Anterior cingulate cortex (tissue), 58 donors: Measurements from ENCODE around the gene RCSD1.
"Not testable (repeated sequence)": the region's sequence is repeated elsewhere in the genome, so short reads cannot be mapped to it uniquely, and the experiment has no call there.

ENCODE experiments used
- DNase-seq, 58 donors: peaks; one replicate each; lab custom pipeline; 2025; lab: John Stamatoyannopoulos, UW

RCSD1 gene

DNA sequence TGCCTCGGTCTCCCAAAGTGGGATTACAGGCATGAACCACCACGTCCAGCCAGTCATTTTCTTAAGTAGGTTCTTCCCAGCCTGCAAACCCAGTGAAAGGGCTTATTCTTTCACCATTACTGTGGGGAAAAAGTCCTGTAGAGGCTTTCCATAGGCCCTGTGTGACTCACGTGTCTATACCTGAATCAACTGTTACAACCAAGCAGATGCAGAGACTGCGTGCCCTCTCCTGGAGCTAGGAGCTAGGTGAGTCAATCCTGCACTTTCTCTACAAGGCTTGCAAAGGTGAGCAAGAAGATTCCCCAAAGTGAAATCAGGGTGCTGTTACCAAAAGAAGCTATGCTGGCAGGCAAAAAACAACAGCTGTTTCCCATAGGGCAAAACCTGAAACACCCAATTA, 77.9 kb downstream of the RCSD1 start:
- DNase-seq = no peak

DNA sequence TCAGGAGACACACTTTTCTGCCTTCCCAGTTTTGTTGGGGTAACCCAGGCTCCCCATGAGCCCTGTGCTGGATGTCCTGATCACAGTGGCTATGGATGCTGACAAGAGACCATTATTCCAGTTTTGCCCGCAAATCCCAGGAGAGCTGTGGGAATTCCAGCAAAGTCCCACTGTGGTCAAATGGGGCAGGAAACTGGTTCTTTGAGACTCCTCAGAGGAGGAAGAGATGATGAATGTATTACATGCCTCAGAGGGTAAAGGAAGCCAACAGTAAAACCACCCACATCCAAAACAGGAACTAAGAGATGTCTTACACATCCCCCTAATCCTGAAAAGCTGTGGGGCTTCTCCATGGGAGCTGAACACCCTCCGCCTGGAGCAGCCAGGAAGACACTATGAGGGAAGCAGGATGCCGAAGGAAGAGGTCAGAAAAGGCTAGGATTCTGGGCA, 78.9 kb downstream of the RCSD1 start:
- no peak for DNase-seq

DNA sequence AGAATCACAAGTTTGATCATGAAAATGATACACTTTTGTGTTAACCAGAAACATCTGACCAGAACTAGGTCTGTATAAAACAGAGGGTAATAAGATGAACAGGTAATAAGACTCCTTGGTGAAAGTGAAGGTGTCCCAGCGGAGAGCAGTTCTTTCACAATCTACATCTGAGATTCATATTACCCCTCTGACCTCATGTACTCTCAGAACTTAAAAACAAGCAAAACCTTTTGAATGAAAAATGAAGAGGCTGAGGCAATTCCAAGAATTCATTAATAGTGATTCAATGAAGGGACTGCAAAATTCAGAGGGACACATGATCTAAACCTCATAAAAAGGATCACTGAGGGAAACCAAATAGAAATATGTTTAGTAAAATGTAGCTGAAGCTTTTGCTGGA, 80.8 kb downstream of the RCSD1 start:
- DNase-seq = no peak

DNA sequence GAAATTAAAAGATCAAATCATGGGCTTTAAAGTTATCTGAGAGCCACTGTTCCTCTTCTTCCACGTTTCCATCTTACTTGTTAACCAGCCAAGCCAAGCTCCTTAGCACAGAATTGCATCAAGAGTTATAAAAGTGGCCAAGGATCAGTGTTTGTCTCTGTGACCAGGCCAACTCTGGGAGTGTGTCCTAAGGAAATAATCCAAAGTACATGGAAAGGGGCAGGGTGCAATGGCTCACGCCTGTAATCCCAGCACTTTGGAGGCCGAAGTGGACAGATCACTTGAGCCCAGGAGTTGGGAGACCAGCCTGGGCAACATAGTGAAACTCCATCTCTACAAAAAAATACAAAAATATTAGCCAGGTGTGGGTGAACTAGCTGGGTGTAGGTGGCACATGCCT, 81.8 kb downstream of the RCSD1 start:
- DNase-seq = no peak

DNA sequence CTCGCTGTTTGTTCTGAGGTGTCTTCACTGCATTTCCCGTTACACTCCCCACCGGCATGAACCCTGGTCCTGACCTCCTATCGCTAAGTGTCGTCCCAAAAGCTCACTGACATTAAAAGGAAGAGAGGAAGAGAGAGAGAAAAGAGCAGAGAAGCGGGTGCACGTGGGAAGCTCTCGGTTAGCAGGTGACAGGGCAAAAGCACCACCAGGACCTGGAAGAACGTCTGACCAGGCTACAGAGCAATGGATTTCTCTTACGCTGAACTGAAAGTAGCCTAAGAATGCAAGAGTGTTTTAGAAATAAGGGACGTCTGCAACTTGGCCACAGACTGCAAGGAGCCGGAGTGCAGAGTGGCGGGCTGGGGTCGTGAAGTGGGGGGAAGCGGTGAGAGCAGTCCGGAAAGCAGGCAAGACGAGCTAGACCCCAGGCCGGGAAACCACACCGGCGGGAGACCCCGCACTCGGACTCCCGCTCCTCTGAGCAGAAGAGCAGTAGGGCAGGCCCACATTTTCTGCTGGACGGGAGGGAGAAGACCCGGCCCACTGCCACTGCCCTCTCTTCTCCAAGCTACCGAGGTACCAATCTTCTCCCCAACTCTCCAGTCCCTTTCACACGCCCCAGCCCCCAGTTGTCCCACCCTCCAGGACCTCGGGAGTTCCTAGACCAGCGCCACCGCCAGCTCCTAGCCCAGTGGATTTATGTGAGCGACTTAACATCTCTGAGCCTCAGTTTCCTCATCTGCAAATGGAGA, 83.5 kb downstream of the RCSD1 start:
- DNase-seq = peak in 8 of 58 donors; percentile 6 to 26 (median 12)

DNA sequence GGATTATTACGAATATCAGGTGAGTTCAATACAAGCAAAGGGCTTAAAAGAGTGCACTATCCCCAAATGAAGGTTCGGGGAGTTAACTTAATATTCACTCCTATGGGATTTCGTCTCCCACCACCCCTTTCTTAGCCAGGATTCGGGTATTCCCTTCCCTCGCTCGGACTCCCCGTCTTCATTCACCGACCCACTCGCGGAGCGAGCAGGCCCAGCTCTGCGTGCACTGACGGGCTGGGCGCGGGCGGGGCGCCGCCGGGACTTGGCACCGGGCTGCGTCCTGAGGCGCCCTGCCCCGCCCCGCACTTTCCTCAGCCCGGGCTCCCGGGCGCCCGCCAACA, 84.0 kb downstream of the RCSD1 start:
- peak in 12 of 58 donors; percentile 70 to 87 (median 82) for DNase-seq

DNA sequence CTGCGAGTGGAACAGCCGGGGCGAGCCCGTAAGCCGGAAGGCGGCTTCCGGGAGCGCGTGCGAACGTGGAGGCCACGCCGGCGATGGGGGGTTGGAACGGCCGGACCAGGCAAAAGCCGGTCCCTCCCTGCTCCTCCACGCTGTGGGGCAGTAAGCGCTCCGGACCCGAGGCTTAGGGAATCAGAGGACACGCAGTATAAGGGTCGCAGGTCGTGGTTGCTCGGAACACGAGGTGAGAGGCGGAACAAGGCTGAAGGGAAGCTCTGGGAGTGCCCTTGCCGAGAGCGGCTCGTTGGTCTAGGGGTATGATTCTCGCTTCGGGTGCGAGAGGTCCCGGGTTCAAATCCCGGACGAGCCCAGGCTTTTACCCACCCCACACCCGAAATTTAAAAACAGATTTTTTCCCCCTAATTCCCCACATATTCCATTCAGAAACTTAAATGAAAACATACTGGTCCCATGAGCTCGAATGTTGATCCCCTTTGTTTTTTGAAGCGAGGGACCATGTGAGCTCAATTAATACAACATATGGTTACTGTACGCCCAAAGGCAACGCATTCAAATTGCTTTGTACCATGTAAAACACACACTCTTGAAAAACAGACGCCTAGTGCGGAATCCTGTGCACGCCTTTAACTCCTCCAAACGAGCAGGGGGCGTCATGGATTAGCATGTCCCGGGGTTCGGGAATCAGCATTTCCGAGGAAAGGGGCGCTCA, 84.6 kb downstream of the RCSD1 start:
- peak; percentile 51 to 96 (median 84) for DNase-seq

DNA sequence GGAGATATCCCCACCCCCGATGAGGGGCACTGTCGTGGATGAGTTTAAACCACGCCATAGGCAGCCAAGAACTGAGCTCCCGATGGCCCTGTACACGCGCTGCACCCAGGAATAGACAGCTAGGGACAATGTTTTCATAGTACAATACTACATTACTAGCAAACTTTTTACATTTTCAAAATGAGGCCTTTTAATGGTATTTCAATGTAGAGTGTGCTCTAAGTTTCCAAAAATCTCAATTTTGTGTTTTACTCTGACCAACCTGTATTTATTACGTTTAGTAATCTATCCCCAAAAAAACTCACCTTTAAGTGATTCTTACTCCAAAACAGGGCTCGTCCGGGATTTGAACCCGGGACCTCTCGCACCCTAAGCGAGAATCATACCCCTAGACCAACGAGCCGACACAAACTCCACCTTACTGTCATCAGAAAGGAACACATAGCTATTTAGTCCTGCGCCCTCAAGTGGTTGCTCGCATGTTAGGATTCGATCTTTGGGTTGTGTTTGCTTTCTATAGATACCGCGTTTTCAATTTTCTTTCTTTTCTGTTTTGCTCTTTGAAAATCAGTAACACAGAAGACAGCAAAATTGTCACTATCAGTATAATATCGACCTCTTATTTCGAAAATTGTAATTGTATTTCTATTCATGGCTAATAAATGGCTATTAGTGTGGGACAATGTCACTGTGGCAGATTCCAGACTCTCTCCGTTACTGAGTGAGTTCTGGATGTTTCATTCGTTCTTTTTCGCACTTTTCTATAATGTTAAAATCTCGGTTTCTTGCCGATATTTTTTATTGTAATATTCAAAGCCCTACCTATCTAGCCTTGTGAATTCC, 85.3 kb downstream of the RCSD1 start:
- DNase-seq = peak in 55 of 58 donors; percentile 20 to 91 (median 78)

DNA sequence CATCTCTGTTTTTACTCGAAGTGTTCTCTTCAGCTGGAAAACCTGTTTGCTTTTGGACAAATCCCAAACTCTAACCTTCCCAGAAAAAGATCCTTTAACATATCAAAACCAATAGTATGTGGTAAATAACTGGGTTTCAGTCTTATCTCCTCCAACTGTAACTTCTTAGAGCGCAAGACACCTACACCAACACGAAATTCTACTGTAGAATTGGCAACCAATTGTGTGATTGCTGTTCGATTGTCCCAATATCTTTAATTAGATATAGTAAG, 85.9 kb downstream of the RCSD1 start:
- DNase-seq = no peak

DNA sequence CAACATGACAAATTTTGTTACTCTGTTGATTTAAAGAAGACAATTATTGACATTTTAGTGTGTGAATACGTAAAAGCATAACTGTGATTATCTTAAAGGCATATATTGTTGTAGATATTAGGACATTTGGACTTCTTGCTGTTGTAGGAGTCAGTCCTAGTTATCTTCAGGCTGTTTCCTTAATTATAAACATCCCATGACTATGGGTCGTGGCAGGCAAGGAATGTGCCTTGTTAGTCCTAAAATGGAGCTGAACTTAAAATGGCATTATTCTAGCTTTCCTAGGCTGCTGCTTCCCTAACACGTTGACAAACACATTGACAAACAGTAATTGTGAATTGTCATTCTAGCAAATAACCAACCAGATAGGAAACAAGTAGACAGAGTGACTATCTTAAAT, 87.3 kb downstream of the RCSD1 start:
- DNase-seq = no peak

DNA sequence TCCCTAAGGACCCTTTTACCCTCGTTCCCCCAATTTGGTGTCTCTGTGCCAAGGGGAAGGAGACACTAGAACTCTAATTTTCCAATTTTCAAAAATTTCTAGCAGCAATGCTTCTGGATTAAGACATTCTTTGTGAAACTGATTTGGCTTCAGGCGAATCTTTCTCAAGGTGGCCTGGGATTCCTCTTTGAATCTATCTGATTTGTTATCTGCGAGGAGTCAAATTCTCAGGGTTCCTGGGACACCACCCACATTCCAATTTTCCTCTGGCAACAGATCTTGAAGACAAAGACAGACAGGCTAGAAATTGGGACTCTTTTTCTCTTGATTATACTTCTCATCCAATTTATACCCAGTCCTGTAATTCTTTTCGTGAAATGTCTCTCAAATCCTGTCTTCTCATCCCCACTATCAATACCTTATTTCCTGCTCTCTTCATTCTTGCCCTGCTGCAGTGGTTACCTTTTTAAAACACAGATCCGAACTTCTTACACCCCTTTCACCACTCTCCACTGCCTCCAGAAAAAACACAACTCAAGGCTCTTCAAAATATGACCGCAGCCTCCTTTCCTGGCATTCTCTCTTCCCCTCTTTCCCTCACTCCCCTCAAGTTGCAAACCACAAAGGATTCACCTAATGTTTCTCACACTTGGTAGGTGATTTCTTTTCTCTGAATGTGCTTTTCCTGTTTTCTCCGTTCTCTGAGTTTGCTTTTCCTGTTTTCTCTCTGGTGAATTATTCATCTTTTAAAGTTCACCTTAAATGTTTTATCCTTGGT, 89.1 kb downstream of the RCSD1 start:
- no peak for DNase-seq

DNA sequence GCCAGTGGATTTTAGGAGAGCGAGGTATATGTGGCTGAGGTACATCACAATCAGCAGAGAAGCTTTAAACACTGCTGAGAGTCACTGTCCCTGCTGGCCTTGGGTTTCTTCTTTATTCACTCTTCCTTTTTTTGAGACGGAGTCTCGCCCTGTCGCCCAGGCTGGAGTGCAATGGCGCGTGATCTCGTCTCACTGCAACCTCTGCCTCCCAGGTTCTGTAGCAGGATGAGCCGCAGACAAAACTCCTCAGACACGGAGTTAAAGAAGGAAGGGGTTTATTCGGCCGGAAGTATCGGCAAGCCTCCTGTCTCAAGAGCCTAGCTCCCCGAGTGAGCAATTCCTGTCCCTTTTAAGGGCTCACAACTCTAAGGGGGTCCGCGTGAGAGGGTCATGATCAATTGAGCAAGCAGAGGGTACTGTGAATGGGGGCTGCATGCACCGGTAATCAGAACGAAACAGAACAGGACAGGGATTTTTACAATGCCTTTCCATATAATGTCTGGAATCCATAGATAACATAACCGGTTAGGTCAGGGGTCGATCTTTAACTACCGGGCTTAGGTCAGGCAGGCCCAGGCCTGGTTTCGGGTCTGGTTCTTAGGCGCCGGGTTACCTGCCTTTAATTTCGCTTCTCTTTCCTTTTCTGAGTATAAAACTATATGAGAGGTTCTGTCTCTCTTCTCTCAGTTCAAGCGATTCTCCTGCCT, 89.8 kb downstream of the RCSD1 start:
- DNase-seq = not testable (repeated sequence)

DNA sequence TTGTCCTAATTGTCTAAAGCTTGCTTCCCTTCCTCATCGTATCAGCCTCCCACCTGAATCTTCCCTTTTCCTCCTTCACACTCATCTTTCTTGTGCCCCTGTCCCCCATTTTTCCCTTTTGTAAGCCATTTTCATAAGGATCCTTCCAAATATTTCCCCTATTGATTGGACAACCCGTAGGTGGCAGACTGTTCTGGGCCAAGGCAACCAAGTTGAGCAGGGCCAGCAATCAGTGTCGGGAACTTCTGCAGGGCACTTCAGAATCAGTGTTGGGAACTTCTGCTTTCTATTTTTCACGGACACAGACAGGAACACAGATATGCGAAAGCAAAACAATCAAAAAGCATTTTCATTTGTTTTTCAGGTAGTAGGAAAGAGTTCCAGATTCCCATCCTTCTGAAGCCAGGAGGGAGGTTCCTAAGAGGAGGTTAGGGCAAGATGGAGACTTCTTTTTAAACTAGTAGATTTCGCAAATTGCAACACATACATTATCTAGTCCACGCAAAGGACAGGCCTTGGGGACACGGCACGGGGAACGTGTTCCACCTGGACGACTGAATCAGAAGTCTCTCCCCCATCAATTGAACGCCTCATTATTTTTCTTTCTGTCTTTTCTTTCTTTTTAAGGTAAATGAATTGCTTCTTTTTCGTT, 91.1 kb downstream of the RCSD1 start:
- DNase-seq = peak in 42 of 58 donors; percentile 5 to 62 (median 33)

DNA sequence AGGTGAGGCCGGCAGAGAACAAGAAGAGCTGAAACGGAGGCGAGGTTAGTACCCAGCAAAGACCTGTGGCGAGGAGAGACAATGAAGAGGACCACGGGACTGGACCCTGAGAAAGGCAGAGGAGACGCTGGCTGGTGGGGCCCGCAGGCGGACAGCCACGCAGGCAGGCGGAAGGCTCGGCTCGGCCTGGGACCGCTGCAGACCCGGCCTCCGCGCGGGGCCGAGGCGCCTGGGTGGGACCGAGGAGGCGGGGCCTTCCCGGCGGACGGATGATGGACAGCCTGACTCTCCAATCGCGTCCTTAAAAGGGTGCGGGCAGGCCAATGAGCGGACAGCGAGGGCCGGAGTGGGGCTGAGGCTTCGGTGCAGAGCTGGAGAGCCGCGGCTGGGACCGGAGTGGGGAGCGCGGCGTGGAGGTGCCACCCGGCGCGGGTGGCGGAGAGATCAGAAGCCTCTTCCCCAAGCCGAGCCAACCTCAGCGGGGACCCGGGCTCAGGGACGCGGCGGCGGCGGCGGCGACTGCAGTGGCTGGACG, 91.7 kb downstream of the RCSD1 start, which contains the start of gene MPZL1:
Gene MPZL1 (plus strand): TSS at position 366 of the 535 bp plus-strand sequence. CDS start 170 bp downstream, outside the sequence.
- peak; percentile 59 to 96 (median 92) for DNase-seq

DNA sequence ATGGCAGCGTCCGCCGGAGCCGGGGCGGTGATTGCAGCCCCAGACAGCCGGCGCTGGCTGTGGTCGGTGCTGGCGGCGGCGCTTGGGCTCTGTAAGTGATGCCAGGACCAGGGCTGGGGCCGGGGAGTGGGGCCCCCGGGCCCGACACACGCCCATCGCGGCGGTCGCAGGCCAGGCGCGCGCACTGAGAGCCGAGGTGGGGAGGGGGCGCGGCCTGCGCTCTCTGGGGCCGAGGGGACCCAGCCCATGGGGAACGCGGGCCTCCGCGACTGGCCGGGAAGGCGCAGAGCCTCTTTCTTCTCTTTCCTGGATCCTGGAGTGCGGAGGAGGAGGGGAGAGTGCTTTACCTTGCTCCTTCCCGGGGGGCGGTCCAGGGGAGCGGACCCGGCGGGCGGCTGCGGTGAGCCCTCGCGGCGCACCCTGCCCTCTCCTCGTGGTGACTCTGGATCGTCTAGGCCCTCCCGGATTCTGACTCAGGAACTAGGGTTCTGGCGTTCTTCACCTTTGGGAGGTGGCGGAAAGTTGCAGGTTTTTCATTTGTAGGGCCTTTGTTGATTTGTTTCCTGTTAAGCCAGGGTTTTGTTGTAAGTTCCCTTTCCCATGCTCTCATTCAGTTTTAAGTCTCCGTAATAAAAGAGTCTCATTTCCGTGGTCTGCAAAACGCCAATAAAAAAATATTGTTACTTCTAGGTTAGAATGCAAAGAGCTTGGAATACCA, 92.3 kb downstream of the RCSD1 start:
- DNase-seq = peak in 12 of 58 donors; percentile 14 to 54 (median 41)

DNA sequence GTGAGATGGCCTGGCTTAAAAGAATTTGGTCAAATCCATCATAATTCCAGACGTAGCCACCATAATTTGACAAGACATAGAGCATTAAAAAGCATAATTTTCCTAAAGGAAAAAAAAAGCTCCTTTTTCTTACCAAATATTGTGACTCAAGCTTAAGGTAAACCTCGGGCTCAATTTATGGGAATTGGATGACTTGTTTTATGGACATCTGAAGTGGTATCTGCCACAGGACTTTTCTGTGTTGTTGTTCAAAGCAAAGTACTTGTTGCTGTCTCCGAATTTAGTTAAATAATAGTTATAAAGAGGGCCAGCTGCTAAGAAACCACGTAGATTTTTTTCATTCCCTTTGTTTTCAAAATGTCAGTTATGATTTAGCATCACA, 92.8 kb downstream of the RCSD1 start:
- no peak for DNase-seq

DNA sequence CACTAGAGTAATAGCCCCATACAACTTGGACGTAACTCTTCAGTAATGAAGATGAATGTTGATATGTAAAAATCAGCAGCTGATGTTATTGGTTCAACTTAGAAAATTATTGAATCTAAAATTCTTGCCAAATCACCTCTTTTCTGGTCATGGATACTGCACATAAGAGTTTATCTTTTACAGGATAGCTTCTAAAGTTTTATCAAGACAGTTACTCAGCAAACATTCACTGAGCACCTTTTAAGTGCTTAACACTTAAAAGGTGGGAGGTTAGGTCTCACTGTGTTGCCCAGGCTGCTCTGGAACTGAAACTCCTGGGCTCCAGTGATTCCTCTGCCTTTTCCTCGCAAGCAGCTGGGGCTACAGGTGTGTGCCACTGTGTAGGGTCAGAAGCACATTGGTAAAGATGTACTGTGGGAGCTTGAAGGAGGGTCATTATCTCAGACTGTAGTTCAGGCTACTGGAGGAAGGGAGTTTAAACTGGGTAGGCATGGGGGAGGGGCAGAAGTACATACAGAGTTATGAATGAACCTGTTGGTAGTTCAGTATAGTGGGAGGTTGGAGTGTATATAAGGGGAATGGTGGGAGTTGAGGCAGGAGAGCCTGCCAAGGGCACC, 93.8 kb downstream of the RCSD1 start:
- no peak for DNase-seq

DNA sequence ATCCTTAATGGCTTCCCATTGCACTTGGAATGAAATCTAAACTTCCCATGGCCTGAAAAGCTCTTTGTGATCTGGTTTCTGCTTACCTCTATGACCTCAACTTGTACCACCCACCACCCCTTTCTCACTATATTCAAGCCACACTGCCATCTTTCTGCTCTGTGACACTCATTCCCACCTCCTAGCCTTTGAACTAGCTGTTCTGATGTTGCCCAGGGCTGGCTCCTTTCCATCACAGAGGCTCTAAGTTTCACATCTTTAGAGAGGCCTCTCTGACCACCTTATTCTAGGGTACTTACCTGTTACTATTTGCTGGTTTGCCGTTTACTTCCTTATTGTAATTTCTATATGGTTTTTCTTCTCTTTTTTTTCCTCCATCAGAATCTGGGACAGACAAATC, 96.0 kb downstream of the RCSD1 start:
- DNase-seq = no peak
